Hematopoietic multipotent progenitor cell treated with erythropoietin and hydrocortisone succinate and interleukin-3 and kit ligand, for 4 days (in vitro differentiated cells): ENCODE data around the gene KLHL22.
"Not testable (repeated sequence)": the region's sequence is repeated elsewhere in the genome, so short reads cannot be mapped to it uniquely, and the experiment has no call there.

Source experiments
- DNase-seq: peaks from one replicate; pipeline ENCODE4 v3.0.0-alpha.2; 2015

Gene KLHL22

GRCh38 chr22:20415241-20415640, 80.4 kb downstream of the KLHL22 start:
- not testable (repeated sequence) for DNase-seq

- DNase-seq = no peak
Observed at GRCh38 chr22:20414450-20414849, 81.1 kb downstream of the KLHL22 start.

GRCh38 chr22:20414059-20414440, 81.5 kb downstream of the KLHL22 start:
- no peak for DNase-seq

- DNase-seq = no peak
Observed at GRCh38 chr22:20413217-20414058, 82.2 kb downstream of the KLHL22 start.

GRCh38 chr22:20412474-20413216, 83.0 kb downstream of the KLHL22 start:
- no peak for DNase-seq

- not testable (repeated sequence) for DNase-seq
Observed at GRCh38 chr22:20409385-20409784, 86.2 kb downstream of the KLHL22 start.

GRCh38 chr22:20408891-20409290, 86.7 kb downstream of the KLHL22 start:
- no peak for DNase-seq

GRCh38 chr22:20407829-20408228, 87.8 kb downstream of the KLHL22 start:
- no peak for DNase-seq

GRCh38 chr22:20406686-20407408, 88.7 kb downstream of the KLHL22 start:
- DNase-seq = no peak

- DNase-seq = no peak
Observed at GRCh38 chr22:20405931-20406685, 89.5 kb downstream of the KLHL22 start.

GRCh38 chr22:20405291-20405930, 90.2 kb downstream of the KLHL22 start:
- no peak for DNase-seq

GRCh38 chr22:20404881-20405280, 90.7 kb downstream of the KLHL22 start:
- no peak for DNase-seq

- DNase-seq = no peak
Observed at GRCh38 chr22:20403779-20404140, 91.8 kb downstream of the KLHL22 start.

GRCh38 chr22:20402960-20403778, 92.4 kb downstream of the KLHL22 start:
- no peak for DNase-seq

GRCh38 chr22:20401376-20402014, 94.1 kb downstream of the KLHL22 start:
- no peak for DNase-seq

- DNase-seq = no peak
Observed at GRCh38 chr22:20400606-20401375, 94.8 kb downstream of the KLHL22 start.

GRCh38 chr22:20399866-20400605, 95.6 kb downstream of the KLHL22 start:
- no peak for DNase-seq

GRCh38 chr22:20398420-20398819, 97.2 kb downstream of the KLHL22 start:
- DNase-seq = no peak

GRCh38 chr22:20397498-20397897, 98.1 kb downstream of the KLHL22 start:
- no peak for DNase-seq
